DLD1 (cell line): ENCODE results near the gene FGGY.

Experiments
- in situ Hi-C: cut with HindIII; loops from 2 replicates; pipeline ENCODE4 v1.10.0; 2017; ENCODE audit warnings: low sequenced_read_pairs

The FGGY gene

GRCh38 chr1:59750328-59751003, 453.6 kb downstream of the FGGY start:
- in situ Hi-C loops = loop anchor here (25.0 kb wide), 1 partner anchor 1013 kb away; no protein-coding TSS in a partner anchor

- in situ Hi-C loops = loop anchor here (25.0 kb wide), 1 partner anchor 1014 kb away; no protein-coding TSS in a partner anchor
Observed at GRCh38 chr1:59751004-59751395, 454.1 kb downstream of the FGGY start.

GRCh38 chr1:59751801-59752200, 454.9 kb downstream of the FGGY start:
- in situ Hi-C loops = loop anchor here (25.0 kb wide), 1 partner anchor 1014 kb away; no protein-coding TSS in a partner anchor

GRCh38 chr1:59752556-59753414, 455.9 kb downstream of the FGGY start:
- in situ Hi-C loops = loop anchor here (25.0 kb wide), 1 partner anchor 1015 kb away; no protein-coding TSS in a partner anchor

- in situ Hi-C loops = loop anchor here (25.0 kb wide), 1 partner anchor 1018 kb away; no protein-coding TSS in a partner anchor
Observed at GRCh38 chr1:59755069-59755685, 458.3 kb downstream of the FGGY start.

- in situ Hi-C loops = loop anchor here (25.0 kb wide), 1 partner anchor 1020 kb away; no protein-coding TSS in a partner anchor
Observed at GRCh38 chr1:59757197-59757747, 460.4 kb downstream of the FGGY start.

- in situ Hi-C loops = loop anchor here (25.0 kb wide), 1 partner anchor 1022 kb away; no protein-coding TSS in a partner anchor
Observed at GRCh38 chr1:59759156-59759925, 462.4 kb downstream of the FGGY start.

- in situ Hi-C loops = loop anchor here (25.0 kb wide), 1 partner anchor 1024 kb away; no protein-coding TSS in a partner anchor
Observed at GRCh38 chr1:59761443-59761842, 464.5 kb downstream of the FGGY start.

GRCh38 chr1:59763418-59763817, 466.5 kb downstream of the FGGY start:
- in situ Hi-C loops = loop anchor here (25.0 kb wide), 1 partner anchor 1026 kb away; no protein-coding TSS in a partner anchor

- in situ Hi-C loops = loop anchor here (25.0 kb wide), 1 partner anchor 1028 kb away; no protein-coding TSS in a partner anchor
Observed at GRCh38 chr1:59765011-59765730, 468.3 kb downstream of the FGGY start.

- in situ Hi-C loops = loop anchor here (25.0 kb wide), 1 partner anchor 1029 kb away; no protein-coding TSS in a partner anchor
Observed at GRCh38 chr1:59766227-59766855, 469.4 kb downstream of the FGGY start.

GRCh38 chr1:59767119-59767518, 470.2 kb downstream of the FGGY start:
- in situ Hi-C loops = loop anchor here (25.0 kb wide), 1 partner anchor 1030 kb away; no protein-coding TSS in a partner anchor

- in situ Hi-C loops = loop anchor here (25.0 kb wide), 1 partner anchor 1032 kb away; no protein-coding TSS in a partner anchor
Observed at GRCh38 chr1:59768792-59769735, 472.2 kb downstream of the FGGY start.

- in situ Hi-C loops = loop anchor here (25.0 kb wide), 1 partner anchor 1032 kb away; no protein-coding TSS in a partner anchor
Observed at GRCh38 chr1:59769736-59770095, 472.8 kb downstream of the FGGY start.

GRCh38 chr1:59771361-59771760, 474.5 kb downstream of the FGGY start:
- in situ Hi-C loops = loop anchor here (25.0 kb wide), 1 partner anchor 1034 kb away; no protein-coding TSS in a partner anchor

- in situ Hi-C loops = no loop called here
Observed at GRCh38 chr1:59775480-59775879, 478.6 kb downstream of the FGGY start.
